ENCODE results near the gene C1orf52. TPM values are rescaled to one million over a fixed set of nuclear protein-coding genes. Genes with fewer than 3 reads are reported as not detected.

The C1orf52 gene
- total RNA-seq, 1 experiment from 2014 or later: 44.5 TPM

- TF ChIP-seq, protein P1, sequence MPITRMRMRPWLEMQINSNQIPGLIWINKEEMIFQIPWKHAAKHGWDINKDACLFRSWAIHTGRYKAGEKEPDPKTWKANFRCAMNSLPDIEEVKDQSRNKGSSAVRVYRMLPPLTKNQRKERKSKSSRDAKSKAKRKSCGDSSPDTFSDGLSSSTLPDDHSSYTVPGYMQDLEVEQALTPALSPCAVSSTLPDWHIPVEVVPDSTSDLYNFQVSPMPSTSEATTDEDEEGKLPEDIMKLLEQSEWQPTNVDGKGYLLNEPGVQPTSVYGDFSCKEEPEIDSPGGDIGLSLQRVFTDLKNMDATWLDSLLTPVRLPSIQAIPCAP (CRISPR knock-in tag; IDR thresholded peaks at IDR 0.05): no peak
- no peak for TF ChIP-seq CBFB (CRISPR knock-in tag; IDR thresholded peaks at IDR 0.05; ENCODE audit: low read depth)
- no peak for TF ChIP-seq JAZF1 (CRISPR knock-in tag; IDR thresholded peaks at IDR 0.05)
- TF ChIP-seq ZNF138 (CRISPR knock-in tag; conservative IDR thresholded peaks at IDR 0.05): no peak
- TF ChIP-seq SMAD3 (CRISPR knock-in tag; IDR thresholded peaks at IDR 0.05; ENCODE audit: borderline replicate concordance): no peak
Measured at GRCh38 chr1:85280636-85281035, 21.2 kb upstream of the C1orf52 start (continued).

GRCh38 chr1:85279458-85280080 lies 20.1 kb upstream of the C1orf52 start:
- Mint-ChIP-seq H3K27me3 (ENCODE audit: low read depth) (no peaks in the 10 kb centered on the region), H3K4me3 (no peak overlapping the region), H3K9me3 (no peaks in the 10 kb centered on the region), H3K36me3 (no peaks in the 10 kb centered on the region), H3K4me1 (peaks cover 42% of the 10 kb centered on the region), H3K27ac (peak overlapping the region; percentile 34)
- ChIA-PET POLR2A (no interaction called here), CTCF (interaction anchor here (1.6 kb wide), 1 partner anchor 20 kb away, joined by 6 read pairs; the partner anchor contains the start of gene C1orf52)
- no peak for DNase-seq (ENCODE audit: low spot score)
- ATAC-seq: no peak
- no peak for TF ChIP-seq ZNF232 (CRISPR knock-in tag; IDR thresholded peaks at IDR 0.05)
- TF ChIP-seq, protein P2, sequence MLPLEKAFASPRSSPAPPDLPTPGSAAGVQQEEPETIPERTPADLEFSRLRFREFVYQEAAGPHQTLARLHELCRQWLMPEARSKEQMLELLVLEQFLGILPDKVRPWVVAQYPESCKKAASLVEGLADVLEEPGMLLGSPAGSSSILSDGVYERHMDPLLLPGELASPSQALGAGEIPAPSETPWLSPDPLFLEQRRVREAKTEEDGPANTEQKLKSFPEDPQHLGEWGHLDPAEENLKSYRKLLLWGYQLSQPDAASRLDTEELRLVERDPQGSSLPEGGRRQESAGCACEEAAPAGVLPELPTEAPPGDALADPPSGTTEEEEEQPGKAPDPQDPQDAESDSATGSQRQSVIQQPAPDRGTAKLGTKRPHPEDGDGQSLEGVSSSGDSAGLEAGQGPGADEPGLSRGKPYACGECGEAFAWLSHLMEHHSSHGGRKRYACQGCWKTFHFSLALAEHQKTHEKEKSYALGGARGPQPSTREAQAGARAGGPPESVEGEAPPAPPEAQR (CRISPR knock-in tag; IDR thresholded peaks at IDR 0.05): 0 out of 2 replicates have a peak, but pooled peaks have one; percentile 49
- TF ChIP-seq USF1 (CRISPR knock-in tag; IDR thresholded peaks at IDR 0.05): no peak
- no peak for TF ChIP-seq E2F1 (CRISPR knock-in tag; IDR thresholded peaks at IDR 0.05)
- no peak for TF ChIP-seq ATF2 (CRISPR knock-in tag; IDR thresholded peaks at IDR 0.05; ENCODE audit: borderline replicate concordance, low read depth)
- TF ChIP-seq, protein P3, sequence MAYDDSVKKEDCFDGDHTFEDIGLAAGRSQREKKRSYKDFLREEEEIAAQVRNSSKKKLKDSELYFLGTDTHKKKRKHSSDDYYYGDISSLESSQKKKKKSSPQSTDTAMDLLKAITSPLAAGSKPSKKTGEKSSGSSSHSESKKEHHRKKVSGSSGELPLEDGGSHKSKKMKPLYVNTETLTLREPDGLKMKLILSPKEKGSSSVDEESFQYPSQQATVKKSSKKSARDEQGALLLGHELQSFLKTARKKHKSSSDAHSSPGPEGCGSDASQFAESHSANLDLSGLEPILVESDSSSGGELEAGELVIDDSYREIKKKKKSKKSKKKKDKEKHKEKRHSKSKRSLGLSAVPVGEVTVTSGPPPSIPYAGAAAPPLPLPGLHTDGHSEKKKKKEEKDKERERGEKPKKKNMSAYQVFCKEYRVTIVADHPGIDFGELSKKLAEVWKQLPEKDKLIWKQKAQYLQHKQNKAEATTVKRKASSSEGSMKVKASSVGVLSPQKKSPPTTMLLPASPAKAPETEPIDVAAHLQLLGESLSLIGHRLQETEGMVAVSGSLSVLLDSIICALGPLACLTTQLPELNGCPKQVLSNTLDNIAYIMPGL (CRISPR knock-in tag; IDR thresholded peaks at IDR 0.05): no peak
- no peak for TF ChIP-seq FOXK1 (CRISPR knock-in tag; IDR thresholded peaks at IDR 0.05)

DNA sequence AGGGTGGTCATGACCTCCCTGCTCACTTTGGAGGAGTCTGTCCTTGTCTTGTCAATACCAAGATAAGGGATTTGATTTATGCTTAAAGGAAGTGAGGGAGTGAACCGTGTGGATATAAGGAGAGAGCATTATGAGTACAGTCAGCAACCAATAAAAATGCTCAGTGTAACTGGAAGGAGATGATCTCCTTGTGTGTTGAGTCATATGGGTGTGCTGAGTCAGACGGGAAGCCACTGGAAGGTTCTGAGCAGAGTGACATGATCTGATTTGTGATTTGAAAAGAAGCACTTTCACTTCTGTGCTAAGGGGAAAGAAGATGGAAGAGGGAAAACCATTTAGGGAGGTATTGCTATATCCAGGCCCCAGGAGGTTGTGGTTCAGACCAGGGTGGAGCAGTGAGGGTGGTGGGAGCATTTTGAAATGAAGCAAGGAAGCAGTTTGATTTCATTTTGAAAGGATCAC lies 19.4 kb upstream of the C1orf52 start:
- Mint-ChIP-seq H3K27ac (0 out of 2 replicates have a peak overlapping the region, but pooled peaks have one; percentile 14), H3K4me3 (no peak overlapping the region), H3K4me1 (peaks cover 46% of the 10 kb centered on the region), H3K27me3 (ENCODE audit: low read depth) (no peaks in the 10 kb centered on the region), H3K9me3 (no peaks in the 10 kb centered on the region), H3K36me3 (no peaks in the 10 kb centered on the region)
- no peak for ATAC-seq
- POLR2A ChIA-PET: no interaction called here
- no peak for DNase-seq (ENCODE audit: low spot score)
- CTCF ChIA-PET: interaction anchor here (1.6 kb wide), 1 partner anchor 19 kb away, joined by 6 read pairs; the partner anchor contains the start of gene C1orf52
- TF ChIP-seq, protein P4, sequence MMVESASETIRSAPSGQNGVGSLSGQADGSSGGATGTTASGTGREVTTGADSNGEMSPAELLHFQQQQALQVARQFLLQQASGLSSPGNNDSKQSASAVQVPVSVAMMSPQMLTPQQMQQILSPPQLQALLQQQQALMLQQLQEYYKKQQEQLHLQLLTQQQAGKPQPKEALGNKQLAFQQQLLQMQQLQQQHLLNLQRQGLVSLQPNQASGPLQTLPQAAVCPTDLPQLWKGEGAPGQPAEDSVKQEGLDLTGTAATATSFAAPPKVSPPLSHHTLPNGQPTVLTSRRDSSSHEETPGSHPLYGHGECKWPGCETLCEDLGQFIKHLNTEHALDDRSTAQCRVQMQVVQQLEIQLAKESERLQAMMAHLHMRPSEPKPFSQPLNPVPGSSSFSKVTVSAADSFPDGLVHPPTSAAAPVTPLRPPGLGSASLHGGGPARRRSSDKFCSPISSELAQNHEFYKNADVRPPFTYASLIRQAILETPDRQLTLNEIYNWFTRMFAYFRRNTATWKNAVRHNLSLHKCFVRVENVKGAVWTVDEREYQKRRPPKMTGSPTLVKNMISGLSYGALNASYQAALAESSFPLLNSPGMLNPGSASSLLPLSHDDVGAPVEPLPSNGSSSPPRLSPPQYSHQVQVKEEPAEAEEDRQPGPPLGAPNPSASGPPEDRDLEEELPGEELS (CRISPR knock-in tag; IDR thresholded peaks at IDR 0.05): no peak
- TF ChIP-seq TP53 (CRISPR knock-in tag; IDR thresholded peaks at IDR 0.05): no peak
- TF ChIP-seq ZMAT4 (CRISPR knock-in tag; IDR thresholded peaks at IDR 0.05): no peak
- no peak for TF ChIP-seq E2F1 (CRISPR knock-in tag; IDR thresholded peaks at IDR 0.05)
- no peak for TF ChIP-seq STAT6 (CRISPR knock-in tag; conservative IDR thresholded peaks at IDR 0.05; ENCODE audit: low read depth)
- TF ChIP-seq JUN (CRISPR knock-in tag; IDR thresholded peaks at IDR 0.05): no peak
